Uterus (tissue), 4 donors: ENCODE data around the gene CLNK. TPM values are rescaled to one million over a fixed set of nuclear protein-coding genes. Genes with fewer than 3 reads are reported as not detected.

Experiments used
- DNase-seq, 2 donors: peaks; one replicate each; pipeline ENCODE4 v3.0.0-alpha.2; 2019 to 2020
- H3K27ac ChIP-seq, 2 donors: fragments of 200-600 bp; sonication (generic); 1 replicate in 1 of 2; 2 replicates in 1 of 2; pipeline ENCODE4 v1.5.1; 2016 to 2018
- H3K27me3 ChIP-seq, 2 donors: fragments of 200-600 bp; sonication (generic); one replicate each; pipeline ENCODE4 v1.5.1; 2018 to 2019; ENCODE audit warnings: control low read depth in 1 of 2
- H3K36me3 ChIP-seq, 2 donors: fragments of 200-600 bp; sonication (generic); one replicate each; pipeline ENCODE4 v1.5.1; 2019; ENCODE audit warnings: control low read depth in 1 of 2
- H3K4me1 ChIP-seq, 2 donors: fragments of 200-600 bp; sonication (generic); one replicate each; pipeline ENCODE4 v1.5.1; 2018 to 2019; ENCODE audit warnings: control low read depth in 1 of 2
- H3K4me3 ChIP-seq, 2 donors: fragments of 200-600 bp; sonication (generic); 1 replicate in 1 of 2; 2 replicates in 1 of 2; pipeline ENCODE4 v1.5.1; 2018 to 2019; ENCODE audit warnings: mild to moderate bottlenecking in 1 of 2
- H3K9me3 ChIP-seq, 2 donors: fragments of 200-600 bp; sonication (generic); one replicate each; pipeline ENCODE4 v1.5.1; 2019; ENCODE audit warnings: control low read depth in 1 of 2
- POLR2A ChIP-seq, 2 donors: fragments of 450-650 bp; IDR thresholded peaks; one replicate each; pipeline ENCODE4 v1.6.1; 2016; ENCODE audit warnings: antibody characterized with exemption in 2 of 2, mild to moderate bottlenecking in 1 of 2, moderate library complexity in 1 of 2
- intact Hi-C: fragments of 100-400 bp; cut with DNase I; formaldehyde crosslinking; loops from one replicate; pipeline ENCODE4 v1.15.1; 2023; ENCODE audit warnings: low total_unique reads
- total RNA-seq, 4 donors: library from RNA; depleted of rRNA in 3 of 4; stranded (reverse); fragments of >200 nt in 3 of 4; gene quantifications; one replicate each; pipeline versions ENCODE4 v1.1.0 to v1.2.4, GENCODE V29; 2014 to 2023
- TF ChIP-seq, protein P1 (sequence below), 4 experiments: fragments of 200-600 bp in 2 of 4; fragments of 450-650 bp in 2 of 4; sonication (generic) in 2 of 4; IDR thresholded peaks; one replicate each; pipeline ENCODE4 v1.5.1; 2016 to 2019; ENCODE audit warnings: antibody characterized with exemption in 4 of 4, mild to moderate bottlenecking in 2 of 4, moderate library complexity in 1 of 4
- donor health status: DM: yes; HTN: yes; CAD: no.

CLNK gene
- total RNA-seq, 4 donors from 2014 or later: not detected

DNA sequence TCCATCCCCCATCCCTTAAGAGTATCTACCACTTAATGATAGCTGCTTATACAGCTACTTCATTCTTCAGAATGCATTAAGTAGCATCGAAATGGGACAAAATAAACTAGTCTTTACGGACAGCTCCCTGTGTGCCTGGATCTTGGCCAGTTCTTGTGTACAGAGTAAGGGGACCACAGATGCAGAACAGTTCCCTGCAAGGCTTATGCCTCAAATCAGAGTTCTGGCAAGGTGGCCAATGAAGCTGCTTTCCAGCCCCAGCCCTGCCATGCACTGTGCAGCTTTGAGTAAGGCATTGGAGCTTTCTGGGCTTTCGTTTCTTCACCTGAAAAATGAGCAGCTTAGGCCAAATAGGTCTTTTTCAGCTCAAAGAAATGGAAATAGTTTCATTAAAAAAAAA, 14.2 kb downstream of the CLNK start:
- Histone ChIP-seq H3K4me3 (no peak overlapping the region), H3K27me3 (no peaks in the 10 kb centered on the region), H3K27ac (no peak overlapping the region), H3K36me3 (no peaks in the 10 kb centered on the region), H3K4me1 (no peaks in the 10 kb centered on the region), H3K9me3 (no peaks in the 10 kb centered on the region)
- TF ChIP-seq, protein P1, sequence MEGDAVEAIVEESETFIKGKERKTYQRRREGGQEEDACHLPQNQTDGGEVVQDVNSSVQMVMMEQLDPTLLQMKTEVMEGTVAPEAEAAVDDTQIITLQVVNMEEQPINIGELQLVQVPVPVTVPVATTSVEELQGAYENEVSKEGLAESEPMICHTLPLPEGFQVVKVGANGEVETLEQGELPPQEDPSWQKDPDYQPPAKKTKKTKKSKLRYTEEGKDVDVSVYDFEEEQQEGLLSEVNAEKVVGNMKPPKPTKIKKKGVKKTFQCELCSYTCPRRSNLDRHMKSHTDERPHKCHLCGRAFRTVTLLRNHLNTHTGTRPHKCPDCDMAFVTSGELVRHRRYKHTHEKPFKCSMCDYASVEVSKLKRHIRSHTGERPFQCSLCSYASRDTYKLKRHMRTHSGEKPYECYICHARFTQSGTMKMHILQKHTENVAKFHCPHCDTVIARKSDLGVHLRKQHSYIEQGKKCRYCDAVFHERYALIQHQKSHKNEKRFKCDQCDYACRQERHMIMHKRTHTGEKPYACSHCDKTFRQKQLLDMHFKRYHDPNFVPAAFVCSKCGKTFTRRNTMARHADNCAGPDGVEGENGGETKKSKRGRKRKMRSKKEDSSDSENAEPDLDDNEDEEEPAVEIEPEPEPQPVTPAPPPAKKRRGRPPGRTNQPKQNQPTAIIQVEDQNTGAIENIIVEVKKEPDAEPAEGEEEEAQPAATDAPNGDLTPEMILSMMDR (IDR thresholded peaks at IDR 0.05): no peak
- intact Hi-C loops: no loop called here
- DNase-seq: no peak

DNA sequence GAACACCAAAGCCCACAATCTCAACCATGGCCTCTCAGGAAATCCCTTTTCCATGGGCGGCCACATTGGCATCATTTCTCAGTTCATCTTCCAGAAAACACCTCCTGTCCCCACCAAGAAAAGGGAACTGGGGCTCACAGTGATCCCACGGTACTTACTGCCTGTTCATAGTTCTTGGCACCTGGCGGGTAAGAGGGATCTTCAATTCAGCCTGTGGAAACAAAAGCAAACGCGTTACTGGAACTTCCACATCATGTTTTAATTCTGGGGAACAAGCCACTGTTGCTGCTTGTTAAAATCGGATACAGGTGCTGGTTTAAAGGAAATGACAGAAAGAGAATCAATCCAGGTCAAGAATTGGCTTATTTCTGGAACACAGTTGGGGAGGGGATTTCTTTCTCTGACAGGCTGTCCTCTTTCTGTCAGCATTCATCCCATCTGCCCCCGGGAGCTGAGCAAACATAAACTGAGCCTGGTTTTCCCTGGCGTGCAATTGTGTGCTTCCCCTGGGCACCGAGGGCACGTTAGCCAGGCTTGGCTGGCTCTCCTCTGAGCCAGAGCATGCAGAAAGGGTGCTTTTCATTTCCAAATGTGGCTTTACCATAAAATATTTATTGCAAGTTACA, 16.8 kb downstream of the CLNK start:
- Histone ChIP-seq H3K27ac (no peak overlapping the region), H3K4me1 (no peaks in the 10 kb centered on the region), H3K36me3 (no peaks in the 10 kb centered on the region), H3K27me3 (no peaks in the 10 kb centered on the region), H3K4me3 (no peak overlapping the region), H3K9me3 (no peaks in the 10 kb centered on the region)
- intact Hi-C loops: no loop called here
- no peak for DNase-seq
- TF ChIP-seq, protein P1 (IDR thresholded peaks at IDR 0.05): no peak
- TF ChIP-seq POLR2A (IDR thresholded peaks at IDR 0.05): no peak

DNA sequence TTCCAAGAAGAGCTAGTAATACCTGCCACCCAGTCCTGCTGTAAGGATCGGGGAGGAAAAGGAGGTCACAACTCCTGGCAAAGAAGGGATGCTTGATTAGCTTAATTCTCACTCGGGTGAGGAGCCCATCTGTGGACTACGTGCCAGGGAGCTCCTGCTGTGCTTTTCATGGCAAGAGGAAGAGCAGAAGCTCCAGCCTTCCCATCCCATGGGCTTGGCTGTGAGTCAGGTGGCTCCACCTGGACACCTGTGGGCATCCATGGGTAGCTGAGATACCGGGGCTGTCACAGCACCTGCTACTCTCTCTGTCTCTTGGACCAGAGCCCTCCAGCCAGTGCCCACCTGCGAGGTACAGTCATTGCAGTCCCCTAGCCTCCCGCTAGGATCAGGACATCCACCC, 18.0 kb downstream of the CLNK start:
- no peak for TF ChIP-seq POLR2A (IDR thresholded peaks at IDR 0.05)
- TF ChIP-seq, protein P1 (IDR thresholded peaks at IDR 0.05): no peak
- H3K27ac ChIP-seq: no peak overlapping the region
- no peaks in the 10 kb centered on the region for H3K36me3 ChIP-seq
- no peaks in the 10 kb centered on the region for H3K27me3 ChIP-seq
- no peak for DNase-seq
- H3K4me3 ChIP-seq: no peak overlapping the region
- H3K9me3 ChIP-seq: no peaks in the 10 kb centered on the region
- no peaks in the 10 kb centered on the region for H3K4me1 ChIP-seq
- intact Hi-C loops: no loop called here

DNA sequence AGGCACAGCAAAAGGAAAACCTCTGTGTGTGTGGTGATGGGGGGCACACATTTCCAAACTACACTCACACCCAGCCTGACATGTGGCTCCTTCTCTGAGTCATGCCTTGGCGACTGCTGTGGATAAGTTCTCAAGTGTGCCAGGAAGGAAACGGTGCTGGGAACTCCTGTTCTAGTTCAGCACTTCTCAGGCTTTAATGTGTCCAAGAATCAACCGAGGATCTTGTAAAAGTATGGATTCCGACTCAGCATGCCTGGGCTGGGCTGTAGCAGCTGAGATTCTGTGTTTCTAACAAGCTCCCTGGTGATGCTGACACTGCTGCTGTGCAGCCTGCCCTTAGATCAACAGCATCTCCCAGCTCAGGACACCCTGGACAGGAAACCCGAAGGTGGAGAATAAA, 20.2 kb downstream of the CLNK start:
- no peaks in the 10 kb centered on the region for H3K4me1 ChIP-seq
- H3K4me3 ChIP-seq: no peak overlapping the region
- intact Hi-C loops: no loop called here
- TF ChIP-seq, protein P1 (IDR thresholded peaks at IDR 0.05): no peak
- TF ChIP-seq POLR2A (IDR thresholded peaks at IDR 0.05): no peak
- no peaks in the 10 kb centered on the region for H3K27me3 ChIP-seq
- H3K36me3 ChIP-seq: no peaks in the 10 kb centered on the region
- no peak overlapping the region for H3K27ac ChIP-seq
- no peaks in the 10 kb centered on the region for H3K9me3 ChIP-seq
- DNase-seq: peak in 1 of 2 donors; percentile 23

DNA sequence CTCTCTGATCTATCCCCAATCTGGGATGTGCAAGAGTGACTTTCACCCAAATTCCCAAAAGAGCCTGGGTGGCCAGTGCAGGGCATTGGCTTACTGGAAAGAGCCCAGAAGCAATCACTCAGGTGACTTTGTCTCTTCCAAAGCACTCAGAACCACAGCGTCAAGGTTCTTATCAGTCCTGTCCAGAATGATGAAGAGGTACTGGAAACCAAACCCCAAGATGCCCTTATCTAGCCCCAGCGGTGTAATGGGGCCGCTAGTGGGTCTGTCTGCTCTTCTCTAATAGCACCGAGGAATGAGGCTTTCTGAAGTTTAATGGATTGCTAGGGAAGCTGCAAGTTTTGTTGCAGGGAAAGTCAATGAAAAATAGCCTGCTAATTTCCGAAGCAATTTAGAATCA, 21.6 kb downstream of the CLNK start:
- intact Hi-C loops: no loop called here
- no peak overlapping the region for H3K4me3 ChIP-seq
- TF ChIP-seq, protein P1 (IDR thresholded peaks at IDR 0.05): no peak
- no peak for TF ChIP-seq POLR2A (IDR thresholded peaks at IDR 0.05)
- no peak for DNase-seq
- H3K27ac ChIP-seq: no peak overlapping the region
- H3K4me1 ChIP-seq: no peaks in the 10 kb centered on the region
- H3K36me3 ChIP-seq: no peaks in the 10 kb centered on the region
- no peaks in the 10 kb centered on the region for H3K27me3 ChIP-seq
- H3K9me3 ChIP-seq: no peaks in the 10 kb centered on the region
